GM19035 (cell line): ENCODE results near the gene CCNA2.
A peak's percentile ranks its signal among the peaks of the same experiment; 100 is the strongest.

ENCODE experiments used
- ATAC-seq: cut with Tn5 transposase; IDR thresholded peaks from one replicate; pipeline ENCODE4 v1.9.1; 2021; ENCODE audit not compliant: unreplicated experiment

The CCNA2 gene

DNA sequence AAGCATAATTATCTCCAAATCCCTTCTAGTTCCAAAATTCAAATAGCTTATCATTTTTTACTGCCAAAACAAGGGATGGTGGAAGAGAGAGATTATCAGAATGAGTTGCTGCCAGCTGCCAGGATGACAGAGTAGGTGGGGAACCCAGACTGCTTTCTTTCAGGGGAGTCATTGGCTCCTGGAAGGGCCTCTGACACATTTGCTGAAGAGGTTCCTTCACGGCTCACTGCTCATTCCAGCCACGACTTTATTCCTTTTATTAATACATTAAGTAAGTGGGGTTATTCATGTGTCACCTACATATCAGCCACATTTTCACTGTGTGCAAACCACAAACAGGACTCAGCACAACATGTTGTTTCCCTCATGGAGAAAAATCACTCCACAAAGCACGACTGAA lies 46.1 kb downstream of the CCNA2 start:
- peak; percentile 48 for ATAC-seq

- ATAC-seq, result no peak
These were observed 46.9 kb downstream of the CCNA2 start for GRCh38 chr4:121776610-121777401.

- ATAC-seq, result no peak
These were observed 49.8 kb downstream of the CCNA2 start for GRCh38 chr4:121773883-121774282.

DNA sequence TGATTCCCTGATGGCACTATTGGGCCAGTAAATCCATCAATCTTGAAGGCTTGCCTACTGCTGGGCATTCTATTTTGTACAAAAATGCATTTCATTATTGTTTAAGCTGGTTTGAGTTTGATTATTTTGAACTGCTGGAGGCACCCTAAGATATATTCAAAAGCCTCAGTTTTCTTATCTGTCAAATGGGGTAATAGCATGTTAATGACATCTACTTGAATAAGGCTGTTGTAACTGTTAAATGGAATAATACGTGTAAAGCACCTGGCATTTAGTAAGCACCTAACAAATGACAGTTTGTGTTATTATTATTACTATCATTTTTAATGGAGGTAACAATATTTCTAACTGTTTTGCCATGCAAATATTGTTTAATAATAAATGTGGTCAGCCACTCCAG lies 51.8 kb downstream of the CCNA2 start:
- no peak for ATAC-seq

- ATAC-seq, result no peak
These were observed 54.3 kb downstream of the CCNA2 start for GRCh38 chr4:121769341-121769740.

DNA sequence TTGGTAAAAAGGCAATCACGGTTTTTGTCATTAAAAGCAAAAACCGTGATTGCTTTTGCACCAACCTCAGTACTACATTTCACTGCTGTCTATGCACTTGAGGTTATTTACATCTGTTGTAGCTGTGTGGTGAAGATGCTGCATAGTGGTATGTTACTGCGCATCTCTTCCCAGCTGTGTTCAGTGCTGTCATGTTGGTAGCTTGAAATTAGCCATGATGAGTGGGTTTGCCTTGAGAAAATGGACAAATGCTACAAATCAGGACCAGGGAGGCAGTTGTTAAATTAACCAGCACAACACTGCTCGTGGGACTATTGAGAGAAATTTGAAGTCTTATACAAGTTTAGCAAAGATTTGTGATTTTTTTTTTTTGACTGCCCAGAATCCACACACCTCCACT lies 56.5 kb downstream of the CCNA2 start:
- no peak for ATAC-seq
